Glutamatergic neuron (in vitro differentiated cells): Measurements from ENCODE around the gene WFIKKN2. TPM values are rescaled to one million over a fixed set of nuclear protein-coding genes. Genes with fewer than 3 reads are reported as not detected.

ENCODE experiments used
- DNase-seq: peaks from one replicate; pipeline ENCODE4 v3.0.0; 2022
- H3K27ac Mint-ChIP-seq: one replicate; pipeline ENCODE4 v1.8.0; 2020; ENCODE audit warnings: mild to moderate bottlenecking, mixed read lengths, inconsistent platforms; ENCODE audit not compliant: unreplicated experiment
- H3K27me3 Mint-ChIP-seq: one replicate; pipeline ENCODE4 v1.8.0; 2020; ENCODE audit warnings: mild to moderate bottlenecking, moderate library complexity, mixed read lengths, inconsistent platforms; ENCODE audit not compliant: unreplicated experiment
- H3K36me3 Mint-ChIP-seq: one replicate; pipeline ENCODE4 v1.8.0; 2020; ENCODE audit warnings: mild to moderate bottlenecking, mixed read lengths, inconsistent platforms; ENCODE audit not compliant: unreplicated experiment
- H3K4me1 Mint-ChIP-seq: one replicate; pipeline ENCODE4 v1.8.0; 2020; ENCODE audit warnings: mild to moderate bottlenecking, low read depth, mixed read lengths, inconsistent platforms; ENCODE audit not compliant: unreplicated experiment
- H3K4me3 Mint-ChIP-seq: one replicate; pipeline ENCODE4 v1.8.0; 2020; ENCODE audit warnings: mild to moderate bottlenecking, mixed read lengths, inconsistent platforms; ENCODE audit not compliant: unreplicated experiment
- H3K9me3 Mint-ChIP-seq: one replicate; pipeline ENCODE4 v1.8.0; 2020; ENCODE audit warnings: mild to moderate bottlenecking, moderate library complexity, mixed read lengths, inconsistent platforms; ENCODE audit not compliant: unreplicated experiment
- CTCF ChIP-seq: fragments of 200-600 bp; sonication (generic); IDR thresholded peaks from one replicate; pipeline ENCODE4 v1.5.0; 2021; ENCODE audit not compliant: partially characterized antibody, unreplicated experiment
- total RNA-seq: library from RNA; stranded (reverse); fragmentation: NEBNext Ultra II Directional; extraction: Animal tissue kit (Norgen Biotek cat#: 25700); gene quantifications from one replicate; pipeline ENCODE4 v1.2.1, GENCODE V29; 2021; ENCODE audit not compliant: unreplicated experiment

WFIKKN2 gene
- total RNA-seq, 1 donor from 2014 or later = 3.5 TPM

- no peak for TF ChIP-seq CTCF
- no peak overlapping the region for H3K4me3 Mint-ChIP-seq
- peaks cover 30% of the 10 kb centered on the region for H3K4me1 Mint-ChIP-seq
- peaks cover 7% of the 10 kb centered on the region for H3K9me3 Mint-ChIP-seq
- no peak for DNase-seq
- peaks cover 7% of the 10 kb centered on the region for H3K27me3 Mint-ChIP-seq
- H3K27ac Mint-ChIP-seq = no peak overlapping the region
- H3K36me3 Mint-ChIP-seq = no peaks in the 10 kb centered on the region
Observed at GRCh38 chr17:50839591-50840310, 4.4 kb downstream of the WFIKKN2 start.

DNA sequence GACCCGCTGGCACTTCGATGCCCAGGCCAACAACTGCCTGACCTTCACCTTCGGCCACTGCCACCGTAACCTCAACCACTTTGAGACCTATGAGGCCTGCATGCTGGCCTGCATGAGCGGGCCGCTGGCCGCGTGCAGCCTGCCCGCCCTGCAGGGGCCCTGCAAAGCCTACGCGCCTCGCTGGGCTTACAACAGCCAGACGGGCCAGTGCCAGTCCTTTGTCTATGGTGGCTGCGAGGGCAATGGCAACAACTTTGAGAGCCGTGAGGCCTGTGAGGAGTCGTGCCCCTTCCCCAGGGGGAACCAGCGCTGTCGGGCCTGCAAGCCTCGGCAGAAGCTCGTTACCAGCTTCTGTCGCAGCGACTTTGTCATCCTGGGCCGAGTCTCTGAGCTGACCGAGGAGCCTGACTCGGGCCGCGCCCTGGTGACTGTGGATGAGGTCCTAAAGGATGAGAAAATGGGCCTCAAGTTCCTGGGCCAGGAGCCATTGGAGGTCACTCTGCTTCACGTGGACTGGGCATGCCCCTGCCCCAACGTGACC, 5.0 kb downstream of the WFIKKN2 start:
- H3K36me3 Mint-ChIP-seq = no peaks in the 10 kb centered on the region
- H3K9me3 Mint-ChIP-seq = peaks cover 7% of the 10 kb centered on the region
- no peak overlapping the region for H3K4me3 Mint-ChIP-seq
- DNase-seq = no peak
- no peak overlapping the region for H3K27ac Mint-ChIP-seq
- peaks cover 24% of the 10 kb centered on the region for H3K4me1 Mint-ChIP-seq
- H3K27me3 Mint-ChIP-seq = peaks cover 6% of the 10 kb centered on the region
- no peak for TF ChIP-seq CTCF

DNA sequence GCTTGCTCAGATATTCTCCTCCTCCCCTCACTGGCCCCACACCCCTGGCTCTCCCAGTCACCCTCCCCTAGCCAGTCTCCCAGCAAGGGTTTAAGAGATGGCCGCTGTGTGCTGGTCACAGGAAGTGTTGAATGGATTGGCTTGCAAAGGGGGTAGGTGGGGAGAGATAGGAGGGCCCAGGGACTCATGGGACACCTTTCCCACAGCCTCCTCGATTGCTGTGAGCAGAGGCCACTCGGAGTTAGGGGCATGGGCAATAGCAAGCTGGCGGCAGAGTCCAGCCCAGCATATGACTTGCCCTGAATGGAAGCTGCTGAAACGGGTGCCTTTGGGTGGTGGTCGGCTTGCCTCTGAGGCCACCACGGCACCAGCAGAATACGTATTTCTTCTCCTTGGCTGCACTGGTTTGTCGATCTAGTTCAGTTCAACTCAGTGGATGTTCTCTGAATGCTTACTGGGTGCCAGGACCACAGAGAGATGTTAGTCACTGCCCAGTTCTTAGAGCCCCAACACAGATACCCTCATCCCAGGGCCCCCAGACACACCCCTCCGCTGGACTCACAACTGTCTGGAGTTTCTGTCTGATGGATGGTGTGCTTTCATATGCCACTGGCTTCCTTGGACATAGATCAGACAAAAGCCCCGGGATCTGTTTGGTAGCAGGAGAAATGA, 6.0 kb downstream of the WFIKKN2 start:
- DNase-seq = no peak
- no peak for TF ChIP-seq CTCF
- peaks cover 6% of the 10 kb centered on the region for H3K27me3 Mint-ChIP-seq
- H3K9me3 Mint-ChIP-seq = peaks cover 7% of the 10 kb centered on the region
- H3K36me3 Mint-ChIP-seq = no peaks in the 10 kb centered on the region
- H3K4me3 Mint-ChIP-seq = no peak overlapping the region
- no peak overlapping the region for H3K27ac Mint-ChIP-seq
- peaks cover 22% of the 10 kb centered on the region for H3K4me1 Mint-ChIP-seq

DNA sequence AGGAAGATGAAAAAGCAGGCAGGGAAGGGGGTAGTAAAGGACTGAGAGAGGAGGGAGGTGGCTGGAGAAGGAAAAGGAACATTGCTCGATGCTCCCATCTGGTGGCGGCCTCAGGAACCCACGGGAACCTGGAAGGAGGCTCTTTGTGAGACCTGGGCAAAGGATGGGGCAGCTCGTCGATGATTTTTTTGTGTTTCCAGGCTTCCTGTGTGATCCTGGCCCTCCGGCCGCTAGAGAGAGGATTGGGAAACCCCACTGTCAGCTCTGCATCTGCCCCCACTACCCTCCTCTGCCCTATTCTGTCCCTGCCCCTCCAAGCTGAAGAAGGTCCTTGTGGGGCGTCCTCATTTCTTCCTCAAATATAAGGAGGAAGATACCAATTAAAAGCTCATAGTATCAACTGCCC, 6.6 kb downstream of the WFIKKN2 start:
- H3K27ac Mint-ChIP-seq = no peak overlapping the region

More for the DNA sequence above, 6.6 kb downstream of the WFIKKN2 start:
- peak; percentile 63 for TF ChIP-seq CTCF
- Mint-ChIP-seq H3K36me3 (no peaks in the 10 kb centered on the region), H3K4me3 (no peak overlapping the region), H3K27me3 (peaks cover 6% of the 10 kb centered on the region), H3K4me1 (peaks cover 22% of the 10 kb centered on the region), H3K9me3 (peaks cover 7% of the 10 kb centered on the region)
- DNase-seq = peak; percentile 84
